GM19372 (cell line): ENCODE measurements around the gene IMP4.

Experiments used
- ATAC-seq: cut with Tn5 transposase; IDR thresholded peaks from one replicate; pipeline ENCODE4 v1.9.1; 2021; ENCODE audit warnings: mild to moderate bottlenecking, low read depth, moderate library complexity; ENCODE audit not compliant: unreplicated experiment

Gene IMP4

DNA sequence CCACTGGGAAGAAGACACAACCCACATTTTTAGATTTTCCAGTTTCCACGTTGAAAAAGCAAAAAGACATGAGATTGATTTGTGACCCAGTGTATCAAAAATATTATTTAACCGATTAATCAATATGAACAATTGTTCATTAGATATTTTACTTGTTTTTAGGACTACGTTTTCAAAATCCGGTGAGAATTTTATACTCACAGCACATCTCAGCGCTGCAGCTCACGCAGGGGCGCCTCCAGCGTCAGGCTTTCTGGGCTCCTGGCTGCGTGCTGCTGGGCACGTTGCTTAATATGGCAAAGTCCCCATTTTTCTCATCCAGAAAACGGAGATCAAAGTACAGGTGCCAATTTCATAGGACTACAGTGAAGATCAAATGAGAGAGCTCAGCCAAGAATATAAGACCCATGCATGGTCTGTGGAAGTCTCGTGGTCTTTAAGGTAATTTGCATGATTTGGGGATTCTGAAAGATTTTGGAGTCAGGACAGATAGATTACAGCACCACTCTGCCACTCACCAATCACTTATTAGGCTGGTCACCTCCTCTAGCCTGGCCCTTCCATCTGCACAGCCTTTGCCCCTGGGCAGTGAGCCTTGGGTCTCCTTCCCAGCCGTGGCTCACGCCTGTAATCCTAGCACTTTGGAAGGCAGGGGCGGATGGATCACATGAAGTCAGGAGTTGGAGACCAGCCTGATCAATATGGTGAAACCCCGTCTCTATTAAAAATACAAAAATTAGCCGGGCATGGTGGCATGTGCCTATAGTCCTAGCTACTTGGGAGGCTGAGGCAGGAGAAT lies 49.4 kb downstream of the IMP4 start:
- no peak for ATAC-seq

DNA sequence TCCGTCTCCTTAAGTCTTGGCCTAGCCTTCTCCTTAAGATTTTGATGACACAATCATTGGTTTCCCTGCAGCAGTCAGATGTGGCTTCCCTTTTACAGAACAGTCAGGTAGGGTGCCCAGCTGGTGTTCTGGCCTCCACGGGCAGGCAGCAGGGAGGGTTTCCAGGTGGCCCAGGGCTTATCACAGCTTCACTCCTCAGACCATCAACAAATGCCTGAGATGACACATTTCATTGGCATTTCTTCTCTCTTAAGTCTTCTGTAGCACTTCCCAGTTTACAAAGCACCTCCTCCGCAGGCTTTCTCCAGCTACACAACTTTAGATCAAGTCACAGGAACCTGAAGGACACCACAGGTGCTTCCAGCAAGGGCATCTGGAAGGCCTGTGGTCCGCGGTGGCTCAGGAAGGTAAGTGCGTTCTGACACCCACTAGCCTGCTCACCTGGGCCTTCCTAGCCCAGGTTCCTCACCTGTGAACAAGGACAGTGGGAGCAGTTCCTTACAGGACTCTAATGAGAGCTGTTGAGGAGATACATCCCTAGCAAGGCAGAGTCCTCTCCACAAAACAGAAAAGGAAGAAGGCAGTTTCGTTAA lies 50.7 kb downstream of the IMP4 start:
- ATAC-seq = no peak
